ENCODE results near the gene AMH.

Gene AMH

GRCh38 chr19:2226051-2226839 is 22.9 kb upstream of the AMH start:
- Histone ChIP-seq H3K79me1 (ENCODE audit: low read length) (no peaks in the 10 kb centered on the region), H2AK5ac (ENCODE audit: low read length) (no peak overlapping the region), H4K8ac (ENCODE audit: low read depth, low read length) (no peak overlapping the region), H3K14ac (ENCODE audit: low read length) (no peak overlapping the region), H3K4me1 (ENCODE audit: control insufficient read depth in 1 of 2, insufficient read depth in 2 of 2, low read length in 2 of 2) (no peaks in the 10 kb centered on the region), H3K36me3 (ENCODE audit: control insufficient read depth in 1 of 2, insufficient read depth in 2 of 2, low read length in 2 of 2) (peaks cover 77 to 81% of the 10 kb centered on the region in 2 experiments), H3K4me3 (ENCODE audit: low read depth, low read length) (no peak overlapping the region), H2BK12ac (ENCODE audit: low read length) (no peak overlapping the region), H3K9me3 (ENCODE audit: insufficient read depth, low read depth, low read length) (peaks cover 5% of the 10 kb centered on the region), H4K91ac (ENCODE audit: low read depth, low read length) (no peak overlapping the region), H3K79me2 (ENCODE audit: control insufficient read depth, insufficient read depth, low read length, poor library complexity) (no peaks in the 10 kb centered on the region), H3K23ac (ENCODE audit: low read length) (no peak overlapping the region), H3K4ac (ENCODE audit: low read depth, low read length) (no peak overlapping the region), H3K27ac (ENCODE audit: low read depth, low read length) (no peak overlapping the region), H3K27me3 (ENCODE audit: insufficient read depth, low read length) (no peaks in the 10 kb centered on the region), H3K9ac (ENCODE audit: low read length) (no peak overlapping the region), H2AFZ (ENCODE audit: insufficient read depth, low read length, poor library complexity) (no peak overlapping the region), H4K12ac (ENCODE audit: low read depth, low read length) (no peak overlapping the region), H3K18ac (ENCODE audit: low read length) (no peak overlapping the region), H2BK5ac (ENCODE audit: low read depth, low read length, poor library complexity) (no peak overlapping the region), H2BK120ac (ENCODE audit: insufficient read depth, low read length, poor library complexity) (no peak overlapping the region), H3K4me2 (ENCODE audit: low read length) (no peak overlapping the region)
- WGBS (ENCODE audit: extremely low coverage, insufficient coverage, insufficient read length) = no CpG with 5 or more reads among the region's 59 CpGs
- no peak for DNase-seq

GRCh38 chr19:2226840-2227360 is 22.2 kb upstream of the AMH start:
- no peak overlapping the region for H2BK5ac ChIP-seq (ENCODE audit: low read depth, low read length, poor library complexity)
- no peak overlapping the region for H4K12ac ChIP-seq (ENCODE audit: low read depth, low read length)
- H2BK120ac ChIP-seq (ENCODE audit: insufficient read depth, low read length, poor library complexity) = no peak overlapping the region
- no peak overlapping the region for H2BK12ac ChIP-seq (ENCODE audit: low read length)
- H3K27me3 ChIP-seq (ENCODE audit: insufficient read depth, low read length) = no peaks in the 10 kb centered on the region
- H2AFZ ChIP-seq (ENCODE audit: insufficient read depth, low read length, poor library complexity) = no peak overlapping the region
- H3K4me3 ChIP-seq (ENCODE audit: low read depth, low read length) = no peak overlapping the region
- no peak overlapping the region for H3K4ac ChIP-seq (ENCODE audit: low read depth, low read length)
- no peak overlapping the region for H3K9ac ChIP-seq (ENCODE audit: low read length)
- no peaks in the 10 kb centered on the region for H3K4me1 ChIP-seq (ENCODE audit: control insufficient read depth in 1 of 2, insufficient read depth in 2 of 2, low read length in 2 of 2)
- WGBS (ENCODE audit: extremely low coverage, insufficient coverage, insufficient read length) = no CpG with 5 or more reads among the region's 53 CpGs
- no peak overlapping the region for H2AK5ac ChIP-seq (ENCODE audit: low read length)
- no peak overlapping the region for H3K23ac ChIP-seq (ENCODE audit: low read length)
- DNase-seq = no peak
- H4K91ac ChIP-seq (ENCODE audit: low read depth, low read length) = no peak overlapping the region
- H3K14ac ChIP-seq (ENCODE audit: low read length) = no peak overlapping the region
- H3K18ac ChIP-seq (ENCODE audit: low read length) = no peak overlapping the region
- no peak overlapping the region for H3K4me2 ChIP-seq (ENCODE audit: low read length)
- H3K36me3 ChIP-seq (ENCODE audit: control insufficient read depth in 1 of 2, insufficient read depth in 2 of 2, low read length in 2 of 2) = peaks cover 77 to 83% of the 10 kb centered on the region in 2 experiments
- H3K79me2 ChIP-seq (ENCODE audit: control insufficient read depth, insufficient read depth, low read length, poor library complexity) = no peaks in the 10 kb centered on the region
- H4K8ac ChIP-seq (ENCODE audit: low read depth, low read length) = no peak overlapping the region
- peaks cover 5% of the 10 kb centered on the region for H3K9me3 ChIP-seq (ENCODE audit: insufficient read depth, low read depth, low read length)
- H3K79me1 ChIP-seq (ENCODE audit: low read length) = no peaks in the 10 kb centered on the region
- H3K27ac ChIP-seq (ENCODE audit: low read depth, low read length) = no peak overlapping the region

GRCh38 chr19:2227415-2228156 is 21.5 kb upstream of the AMH start:
- H3K4ac ChIP-seq (ENCODE audit: low read depth, low read length) = no peak overlapping the region
- peaks cover 76 to 82% of the 10 kb centered on the region in 2 experiments for H3K36me3 ChIP-seq (ENCODE audit: control insufficient read depth in 1 of 2, insufficient read depth in 2 of 2, low read length in 2 of 2)
- H2BK5ac ChIP-seq (ENCODE audit: low read depth, low read length, poor library complexity) = no peak overlapping the region
- no peaks in the 10 kb centered on the region for H3K4me1 ChIP-seq (ENCODE audit: control insufficient read depth in 1 of 2, insufficient read depth in 2 of 2, low read length in 2 of 2)
- H3K4me3 ChIP-seq (ENCODE audit: low read depth, low read length) = no peak overlapping the region
- H3K4me2 ChIP-seq (ENCODE audit: low read length) = no peak overlapping the region
- H3K79me1 ChIP-seq (ENCODE audit: low read length) = no peaks in the 10 kb centered on the region
- no peak overlapping the region for H2AFZ ChIP-seq (ENCODE audit: insufficient read depth, low read length, poor library complexity)
- H4K91ac ChIP-seq (ENCODE audit: low read depth, low read length) = no peak overlapping the region
- peaks cover 5% of the 10 kb centered on the region for H3K9me3 ChIP-seq (ENCODE audit: insufficient read depth, low read depth, low read length)
- no peak overlapping the region for H2BK12ac ChIP-seq (ENCODE audit: low read length)
- H3K23ac ChIP-seq (ENCODE audit: low read length) = no peak overlapping the region
- no peak overlapping the region for H4K12ac ChIP-seq (ENCODE audit: low read depth, low read length)
- H2BK120ac ChIP-seq (ENCODE audit: insufficient read depth, low read length, poor library complexity) = no peak overlapping the region
- no peaks in the 10 kb centered on the region for H3K27me3 ChIP-seq (ENCODE audit: insufficient read depth, low read length)
- H4K8ac ChIP-seq (ENCODE audit: low read depth, low read length) = no peak overlapping the region
- H3K27ac ChIP-seq (ENCODE audit: low read depth, low read length) = no peak overlapping the region
- no peak overlapping the region for H3K14ac ChIP-seq (ENCODE audit: low read length)
- no peak for DNase-seq
- H3K9ac ChIP-seq (ENCODE audit: low read length) = no peak overlapping the region
- H3K18ac ChIP-seq (ENCODE audit: low read length) = no peak overlapping the region
- no peaks in the 10 kb centered on the region for H3K79me2 ChIP-seq (ENCODE audit: control insufficient read depth, insufficient read depth, low read length, poor library complexity)
- no peak overlapping the region for H2AK5ac ChIP-seq (ENCODE audit: low read length)
- WGBS (ENCODE audit: extremely low coverage, insufficient coverage, insufficient read length) = no CpG with 5 or more reads among the region's 67 CpGs

- peaks cover 82 to 84% of the 10 kb centered on the region in 2 experiments for H3K36me3 ChIP-seq (ENCODE audit: control insufficient read depth in 1 of 2, insufficient read depth in 2 of 2, low read length in 2 of 2)
- peaks cover 5% of the 10 kb centered on the region for H3K9me3 ChIP-seq (ENCODE audit: insufficient read depth, low read depth, low read length)
- no peaks in the 10 kb centered on the region for H3K4me1 ChIP-seq (ENCODE audit: control insufficient read depth in 1 of 2, insufficient read depth in 2 of 2, low read length in 2 of 2)
- H3K23ac ChIP-seq (ENCODE audit: low read length) = no peak overlapping the region
- H2BK120ac ChIP-seq (ENCODE audit: insufficient read depth, low read length, poor library complexity) = no peak overlapping the region
- H2BK12ac ChIP-seq (ENCODE audit: low read length) = no peak overlapping the region
- no peak overlapping the region for H4K12ac ChIP-seq (ENCODE audit: low read depth, low read length)
- H3K79me2 ChIP-seq (ENCODE audit: control insufficient read depth, insufficient read depth, low read length, poor library complexity) = no peaks in the 10 kb centered on the region
- no peak overlapping the region for H2BK5ac ChIP-seq (ENCODE audit: low read depth, low read length, poor library complexity)
- no peak overlapping the region for H3K9ac ChIP-seq (ENCODE audit: low read length)
- no CpG with 5 or more reads among the region's 48 CpGs for WGBS (ENCODE audit: extremely low coverage, insufficient coverage, insufficient read length)
- no peak for DNase-seq
- H3K4ac ChIP-seq (ENCODE audit: low read depth, low read length) = no peak overlapping the region
- H3K27me3 ChIP-seq (ENCODE audit: insufficient read depth, low read length) = no peaks in the 10 kb centered on the region
- no peak overlapping the region for H3K27ac ChIP-seq (ENCODE audit: low read depth, low read length)
- H2AFZ ChIP-seq (ENCODE audit: insufficient read depth, low read length, poor library complexity) = no peak overlapping the region
- no peak overlapping the region for H4K91ac ChIP-seq (ENCODE audit: low read depth, low read length)
- H3K14ac ChIP-seq (ENCODE audit: low read length) = no peak overlapping the region
- no peak overlapping the region for H2AK5ac ChIP-seq (ENCODE audit: low read length)
- H3K79me1 ChIP-seq (ENCODE audit: low read length) = no peaks in the 10 kb centered on the region
- no peak overlapping the region for H3K18ac ChIP-seq (ENCODE audit: low read length)
- H3K4me2 ChIP-seq (ENCODE audit: low read length) = no peak overlapping the region
- H3K4me3 ChIP-seq (ENCODE audit: low read depth, low read length) = no peak overlapping the region
- no peak overlapping the region for H4K8ac ChIP-seq (ENCODE audit: low read depth, low read length)
Observed at GRCh38 chr19:2228157-2229030, 20.7 kb upstream of the AMH start.
